HG03354 (cell line): ENCODE measurements around the gene FRMD1.

Source experiments
- ATAC-seq: cut with Tn5 transposase; IDR thresholded peaks from one replicate; pipeline ENCODE4 v1.9.1; 2021; ENCODE audit warnings: mild to moderate bottlenecking; ENCODE audit not compliant: unreplicated experiment, poor library complexity, severe bottlenecking

FRMD1 gene

GRCh38 chr6:168097621-168098430, 18.8 kb upstream of the FRMD1 start:
- ATAC-seq, result no peak

- ATAC-seq, result no peak
Measured at GRCh38 chr6:168097221-168097620, 18.2 kb upstream of the FRMD1 start.

- ATAC-seq, result no peak
Measured at GRCh38 chr6:168096271-168096764, 17.3 kb upstream of the FRMD1 start.

- no peak for ATAC-seq
Measured at GRCh38 chr6:168095716-168096250, 16.8 kb upstream of the FRMD1 start.

GRCh38 chr6:168095171-168095691, 16.2 kb upstream of the FRMD1 start:
- no peak for ATAC-seq

GRCh38 chr6:168093634-168094033, 14.6 kb upstream of the FRMD1 start:
- no peak for ATAC-seq

- ATAC-seq, result no peak
Measured at GRCh38 chr6:168093071-168093505, 14.1 kb upstream of the FRMD1 start.

GRCh38 chr6:168092541-168092940, 13.5 kb upstream of the FRMD1 start:
- ATAC-seq, result no peak

GRCh38 chr6:168091381-168092264, 12.6 kb upstream of the FRMD1 start:
- ATAC-seq, result no peak

GRCh38 chr6:168090706-168091105, 11.7 kb upstream of the FRMD1 start:
- no peak for ATAC-seq

GRCh38 chr6:168090064-168090690, 11.2 kb upstream of the FRMD1 start:
- ATAC-seq, result no peak

GRCh38 chr6:168089186-168090063, 10.4 kb upstream of the FRMD1 start:
- no peak for ATAC-seq

- ATAC-seq, result no peak
Measured at GRCh38 chr6:168088161-168089053, 9.4 kb upstream of the FRMD1 start.

GRCh38 chr6:168087436-168088160, 8.6 kb upstream of the FRMD1 start:
- ATAC-seq, result no peak

- ATAC-seq, result no peak
Measured at GRCh38 chr6:168086616-168087015, 7.6 kb upstream of the FRMD1 start.

- ATAC-seq, result no peak
Measured at GRCh38 chr6:168086066-168086465, 7.1 kb upstream of the FRMD1 start.

- ATAC-seq, result no peak
Measured at GRCh38 chr6:168084465-168085160, 5.6 kb upstream of the FRMD1 start.
